Stimulated activated CD8-positive, alpha-beta memory T cell treated with anti-CD3 and anti-CD28 coated beads, Interleukin-12 subunit alpha, Interleukin-12 subunit beta, amount 100 ng/mL, for 4 hours (primary cell): ENCODE results near the gene AHNAK2.

ENCODE experiments used
- DNase-seq: peaks from one replicate; pipeline ENCODE4 v3.0.0-alpha.2; 2020; ENCODE audit warnings: low read depth

AHNAK2 gene

DNA sequence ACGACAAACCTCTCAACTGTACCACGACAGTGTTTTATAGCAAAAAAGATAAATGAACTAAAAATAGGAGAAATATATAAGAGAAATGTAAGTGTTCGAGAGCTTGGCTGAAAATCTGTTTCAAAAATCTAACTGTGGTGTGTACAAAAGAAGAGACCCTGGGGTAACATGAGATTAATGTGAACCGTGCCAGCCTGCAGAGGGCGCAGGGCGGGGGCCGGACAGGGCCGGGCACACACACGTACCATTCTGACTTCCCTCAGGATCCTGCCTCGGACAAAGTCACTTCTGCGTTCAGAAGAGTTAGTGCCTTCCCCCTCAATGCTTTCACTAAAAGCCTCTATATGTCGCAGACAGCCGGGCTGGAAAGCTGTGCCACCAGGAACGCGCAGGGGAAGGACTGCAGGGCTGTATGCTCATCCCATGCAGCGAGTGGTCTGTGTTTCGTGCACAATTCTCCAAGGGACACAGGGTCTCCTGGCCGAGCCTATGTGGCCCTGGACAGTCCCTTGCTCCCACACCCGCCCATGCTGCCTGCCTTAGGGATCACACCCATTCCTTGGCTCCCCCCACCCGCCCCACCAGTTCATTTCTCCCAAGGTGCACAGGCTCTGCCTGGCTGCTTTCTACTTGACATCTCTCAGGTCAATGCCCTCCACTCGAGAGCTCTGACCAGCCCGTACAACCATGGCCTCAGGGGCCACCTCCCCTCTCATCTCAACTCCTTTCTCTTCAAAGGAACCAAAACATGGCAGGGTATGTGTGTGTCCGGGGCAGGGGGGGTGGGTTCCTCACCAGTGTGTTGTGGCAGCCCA is 34.2 kb upstream of the AHNAK2 start:
- no peak for DNase-seq

DNA sequence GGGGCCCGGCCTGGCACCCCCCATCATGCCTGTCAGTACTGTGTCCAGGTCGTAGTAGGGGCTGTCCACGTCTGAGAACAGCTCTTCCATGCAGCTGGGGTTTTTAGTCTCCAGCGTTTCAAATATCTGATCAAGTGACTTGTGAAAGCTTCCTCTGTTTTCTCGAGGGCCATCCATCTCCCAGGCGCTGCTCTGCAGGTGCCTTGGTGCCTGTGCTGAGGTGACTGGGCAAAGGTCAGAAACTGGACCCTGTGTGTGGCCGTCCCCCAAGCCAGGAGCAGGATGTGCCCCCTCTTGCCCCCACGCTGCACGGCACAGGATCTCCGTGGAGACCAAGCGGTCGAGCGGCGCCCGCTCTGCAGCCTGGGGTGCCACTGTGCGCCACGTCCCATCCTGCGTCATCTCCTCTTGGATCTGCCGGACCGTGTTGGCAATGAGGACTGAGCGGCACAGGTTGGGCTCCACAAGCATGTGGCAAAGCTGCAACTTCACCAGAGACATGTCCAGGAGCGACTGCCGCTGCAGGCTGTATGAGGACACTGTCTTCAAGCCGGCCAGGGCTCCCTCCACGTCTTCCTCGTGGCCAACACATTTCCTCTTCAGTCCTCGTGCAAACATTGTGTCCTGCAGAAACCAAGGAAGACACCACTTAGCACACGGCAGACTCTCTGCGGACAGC is 33.3 kb upstream of the AHNAK2 start:
- no peak for DNase-seq

DNA sequence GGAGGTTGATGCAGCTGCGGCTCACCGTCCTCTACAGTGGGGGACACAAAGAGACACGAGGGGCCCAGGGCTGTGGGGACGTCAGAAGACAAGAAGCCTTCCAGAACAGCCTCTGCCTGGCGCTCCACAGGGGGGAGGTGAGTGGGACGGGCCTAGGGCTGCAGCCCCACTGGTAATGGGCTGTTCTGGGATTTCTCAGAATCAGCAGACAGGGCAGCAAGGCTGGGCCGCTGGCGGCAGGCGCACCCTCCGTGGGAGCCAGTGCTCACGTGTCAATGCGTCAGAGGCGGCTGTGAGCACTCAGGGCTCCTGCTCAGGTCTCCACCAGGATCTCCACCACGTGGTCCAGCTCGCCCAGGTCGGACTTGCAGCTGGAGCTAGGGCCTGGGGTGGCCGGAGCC is 32.7 kb upstream of the AHNAK2 start:
- no peak for DNase-seq

DNA sequence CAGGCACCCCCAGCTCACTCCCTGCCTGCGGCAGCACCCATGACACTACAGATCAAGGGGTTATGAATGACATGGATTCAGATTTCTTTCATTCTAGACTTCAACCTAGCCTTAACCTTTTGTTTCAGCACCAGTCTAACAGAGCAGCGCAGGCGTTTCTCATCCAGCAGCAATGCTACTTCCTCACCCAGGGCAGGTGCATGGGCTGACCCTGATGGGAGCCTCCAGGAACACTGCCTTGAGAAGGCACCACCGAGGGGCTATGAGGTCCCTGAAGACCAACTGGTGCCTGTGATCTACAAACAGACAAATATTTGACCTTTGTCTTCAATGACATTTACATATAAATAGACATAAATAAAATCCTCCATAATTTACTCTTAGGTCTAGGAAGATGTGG is 31.9 kb upstream of the AHNAK2 start:
- no peak for DNase-seq

DNA sequence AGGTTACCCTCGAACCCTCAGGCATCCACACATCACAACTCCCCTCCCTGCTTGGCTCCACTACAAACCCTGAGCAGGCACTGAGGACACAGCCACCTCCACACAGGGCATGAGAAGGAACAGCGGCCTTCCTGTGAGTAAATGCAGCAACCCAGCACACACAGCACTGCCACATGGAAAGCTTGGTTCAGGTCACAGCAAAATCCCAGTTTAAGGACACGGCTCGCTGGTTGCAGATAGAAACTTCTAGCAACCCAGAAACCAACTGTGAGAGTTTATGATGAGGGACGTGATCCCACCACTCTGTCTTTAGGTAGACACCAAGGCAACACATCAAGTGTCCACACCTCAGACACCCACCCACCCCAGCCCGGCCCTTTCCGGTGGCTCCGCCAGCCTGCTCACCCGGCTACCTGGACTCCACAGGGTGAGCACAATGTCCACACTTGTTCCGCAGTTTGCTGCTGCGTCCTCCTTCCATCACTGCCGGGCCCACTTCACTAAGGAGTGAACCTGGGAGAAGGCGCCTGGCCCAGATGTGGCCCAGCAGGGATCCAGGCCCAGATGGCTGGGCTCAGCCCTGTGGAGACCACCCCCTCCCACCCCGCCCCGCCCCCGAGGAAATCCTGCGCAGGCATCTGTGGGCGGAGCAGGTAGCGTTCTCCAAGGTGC is 29.6 kb upstream of the AHNAK2 start:
- no peak for DNase-seq

DNA sequence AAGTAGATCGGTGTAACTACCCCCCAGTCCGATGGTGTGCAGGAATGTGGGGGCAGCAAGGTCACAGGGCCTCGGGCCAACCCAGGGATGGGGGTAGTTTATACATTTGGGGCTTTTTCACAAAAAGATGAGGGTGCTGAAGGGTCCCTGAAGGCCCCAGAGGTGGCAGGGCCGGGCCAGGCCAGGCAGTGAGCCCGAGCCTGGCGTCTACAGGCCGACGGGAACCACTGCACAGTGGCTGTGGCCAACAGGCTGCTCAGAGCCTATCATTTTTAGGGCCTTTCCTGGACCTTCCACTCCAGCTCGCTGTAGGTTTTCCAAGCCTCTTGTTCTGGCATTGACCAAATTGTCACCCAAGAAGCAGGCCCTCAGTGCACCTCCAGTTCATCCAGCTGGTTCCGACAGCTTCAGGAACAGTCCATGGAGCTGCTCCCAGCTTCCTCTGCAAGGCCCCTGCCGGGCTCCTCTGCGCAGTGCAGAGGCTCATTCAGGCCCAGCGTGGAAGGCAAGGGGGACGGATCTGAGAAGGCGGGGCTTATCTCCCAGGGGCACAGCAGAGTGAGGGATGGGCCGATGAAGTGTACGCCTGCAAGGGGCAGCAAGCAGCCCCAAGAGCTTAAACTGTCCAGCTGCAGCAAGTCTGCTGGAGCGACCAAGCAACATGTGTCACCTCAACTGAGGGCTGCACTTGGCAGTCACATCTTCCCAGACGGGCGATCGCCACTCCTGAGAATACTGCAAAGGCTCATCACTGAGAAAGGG is 28.8 kb upstream of the AHNAK2 start:
- no peak for DNase-seq

DNA sequence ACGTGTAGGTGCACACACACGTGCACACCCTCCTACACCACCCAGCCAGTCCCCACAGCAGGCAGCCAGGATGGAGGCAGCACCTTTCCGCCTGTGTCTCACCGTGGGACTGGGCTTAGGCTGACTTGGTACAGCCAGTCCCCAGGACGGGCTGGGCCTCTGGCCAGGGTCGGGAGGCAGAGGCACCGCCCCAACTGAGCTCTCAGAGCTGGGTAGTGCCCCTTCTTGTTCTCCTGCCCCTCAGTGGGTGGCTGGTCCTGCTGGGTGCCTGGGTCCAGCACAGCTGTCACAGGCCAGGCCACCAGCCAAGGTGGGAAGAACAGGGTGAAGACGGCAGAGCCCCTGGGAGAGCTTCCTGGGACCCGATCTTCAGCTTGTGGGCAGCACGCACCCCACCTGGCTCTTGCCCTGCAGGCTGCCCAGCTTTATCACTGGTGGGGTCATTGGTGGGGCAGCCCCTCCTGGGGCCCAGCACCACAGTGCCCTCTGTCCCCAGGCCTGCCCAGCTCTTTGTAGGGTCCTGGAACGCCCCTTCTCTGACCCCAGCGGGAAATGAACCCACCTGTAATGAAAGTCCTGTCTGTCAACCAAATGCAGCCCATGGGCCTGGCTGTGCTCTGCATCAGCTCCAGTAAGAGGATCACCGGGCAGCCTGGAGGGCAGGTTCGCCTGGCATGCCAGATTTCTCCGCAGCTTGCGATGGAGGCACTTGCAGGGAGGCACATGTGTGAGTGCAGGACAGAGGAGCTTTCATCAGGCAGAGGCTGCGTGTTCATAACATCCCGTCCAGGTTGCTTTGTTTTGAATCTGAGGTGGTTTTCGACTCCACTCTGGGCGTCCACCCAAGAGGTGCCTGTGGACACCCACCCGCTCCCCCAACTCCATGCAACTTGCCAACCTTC is 28.0 kb upstream of the AHNAK2 start:
- no peak for DNase-seq

DNA sequence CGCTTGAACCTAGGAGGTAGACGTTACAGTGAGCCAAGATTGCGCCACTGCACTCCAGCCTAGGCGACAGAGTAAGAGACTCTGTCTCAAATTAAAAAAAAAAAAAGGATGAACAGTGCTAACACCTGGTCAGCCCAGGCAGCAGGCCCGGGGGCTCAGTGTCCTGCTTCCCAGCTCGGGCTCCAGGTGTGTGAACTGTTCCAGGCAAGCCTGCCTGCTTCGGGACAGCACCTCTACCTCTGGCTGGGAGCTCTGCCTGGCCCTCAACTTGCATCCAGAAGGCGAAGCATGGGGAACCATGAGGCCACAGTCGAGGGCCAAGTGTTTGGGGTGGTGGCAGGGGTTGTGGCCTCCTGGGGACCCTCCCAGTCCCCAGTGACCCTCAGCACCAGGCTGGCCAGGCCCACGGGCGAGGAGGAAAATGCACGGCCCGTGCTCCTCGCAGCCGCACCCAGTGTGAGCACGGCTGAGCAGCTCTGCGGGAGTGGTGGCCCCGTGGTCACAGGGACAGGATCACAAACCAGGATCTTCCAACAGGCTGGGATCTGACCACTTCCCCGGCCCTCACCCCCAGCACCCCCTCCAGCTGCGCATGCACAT is 27.3 kb upstream of the AHNAK2 start:
- no peak for DNase-seq

DNA sequence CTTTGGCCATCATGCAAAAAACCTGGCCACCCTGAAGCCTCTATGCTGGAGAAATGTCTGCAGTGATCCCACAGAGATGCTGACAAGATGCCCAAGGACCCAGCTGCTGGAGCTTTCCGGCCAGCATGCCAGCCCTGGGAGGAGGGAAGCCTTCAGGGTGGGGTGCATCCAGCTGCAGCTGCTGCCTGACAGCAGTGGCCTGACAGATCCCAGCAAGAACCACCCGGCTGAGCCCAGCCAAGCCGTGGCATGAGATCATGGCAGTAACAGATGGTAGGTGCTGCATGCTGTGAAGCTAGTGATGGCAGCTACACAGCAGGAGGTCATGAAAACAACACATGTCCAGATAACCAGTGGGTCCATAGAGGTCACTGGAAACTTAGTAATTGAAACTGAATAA is 21.2 kb upstream of the AHNAK2 start:
- DNase-seq, result no peak

DNA sequence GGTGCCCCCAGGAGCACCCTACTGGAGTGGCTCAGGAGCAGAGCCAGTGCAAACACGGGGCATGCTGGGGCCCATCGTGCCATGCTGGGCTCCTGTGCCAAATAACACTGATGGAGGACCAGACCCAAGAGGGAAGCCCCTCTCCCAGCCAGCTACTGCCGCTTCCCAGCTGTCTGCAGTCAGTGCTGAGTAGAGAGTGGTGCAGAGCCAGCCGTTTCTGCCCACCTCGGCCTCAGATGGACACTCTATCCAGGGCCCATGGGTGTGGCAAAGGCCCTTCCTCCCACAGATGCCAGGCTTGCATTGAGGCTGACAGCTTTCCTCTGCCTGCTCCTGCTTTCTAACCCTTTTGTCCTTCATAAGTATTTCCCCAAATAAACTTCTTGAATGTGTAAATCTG is 20.6 kb upstream of the AHNAK2 start:
- DNase-seq, result no peak

DNA sequence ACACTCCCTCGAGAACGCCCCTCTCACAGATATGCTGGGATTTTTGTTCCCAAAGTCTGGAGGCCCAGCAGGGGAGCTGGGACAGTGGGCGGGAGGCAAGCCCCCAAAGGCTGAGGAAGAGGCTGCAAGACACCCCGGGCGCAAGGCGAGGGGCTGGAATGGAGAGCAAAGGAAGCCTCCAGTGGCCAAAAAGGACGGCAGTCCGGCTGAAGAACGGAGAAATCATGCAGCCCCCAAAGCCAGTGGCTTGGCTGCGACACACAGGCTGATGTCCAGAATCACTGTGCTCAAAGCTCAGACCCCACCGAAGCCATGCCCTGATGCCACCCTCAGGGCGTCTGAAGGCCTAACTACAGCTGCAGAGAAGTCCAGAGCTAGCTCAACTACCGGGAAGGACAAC is 18.3 kb upstream of the AHNAK2 start:
- DNase-seq, result no peak

DNA sequence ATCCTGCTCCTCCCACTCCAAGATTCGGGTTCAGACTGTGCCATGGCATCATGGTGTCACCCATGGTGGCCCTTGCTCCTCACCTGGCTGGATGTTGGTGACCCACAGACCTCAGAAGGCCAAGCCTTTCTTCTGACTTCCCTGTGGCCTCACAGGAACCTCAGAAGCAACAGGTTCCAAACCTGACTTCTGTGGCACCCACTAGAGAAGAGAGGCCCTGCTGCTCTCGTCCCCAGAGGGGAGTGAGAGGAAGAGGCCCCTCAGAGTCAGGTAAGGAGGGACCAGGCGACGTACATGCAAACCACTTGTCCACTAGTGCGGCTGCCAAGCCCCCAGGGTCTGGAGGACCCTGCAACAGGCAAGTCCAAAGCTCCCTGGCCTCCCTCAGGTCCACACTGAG is 17.9 kb upstream of the AHNAK2 start:
- no peak for DNase-seq

DNA sequence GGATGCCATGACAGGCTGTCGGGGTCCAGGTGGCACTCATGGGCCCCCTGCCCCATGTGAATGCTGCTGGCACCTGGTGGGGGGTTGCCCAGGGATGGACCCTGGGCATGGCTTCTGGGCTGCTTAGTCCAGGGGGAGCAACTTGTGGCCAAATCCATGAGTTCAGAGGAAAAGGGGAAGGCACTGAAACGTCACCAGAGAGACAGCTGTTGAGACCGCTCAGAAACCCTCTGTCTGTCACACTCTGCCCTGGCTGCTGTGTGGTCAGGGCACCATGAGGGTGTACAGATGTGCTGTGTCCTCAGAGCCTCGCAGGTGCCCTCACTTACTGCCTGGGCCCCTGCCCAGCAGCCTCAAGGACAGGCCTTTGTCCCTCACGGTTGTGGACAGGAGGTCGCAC is 16.8 kb upstream of the AHNAK2 start:
- DNase-seq, result no peak

DNA sequence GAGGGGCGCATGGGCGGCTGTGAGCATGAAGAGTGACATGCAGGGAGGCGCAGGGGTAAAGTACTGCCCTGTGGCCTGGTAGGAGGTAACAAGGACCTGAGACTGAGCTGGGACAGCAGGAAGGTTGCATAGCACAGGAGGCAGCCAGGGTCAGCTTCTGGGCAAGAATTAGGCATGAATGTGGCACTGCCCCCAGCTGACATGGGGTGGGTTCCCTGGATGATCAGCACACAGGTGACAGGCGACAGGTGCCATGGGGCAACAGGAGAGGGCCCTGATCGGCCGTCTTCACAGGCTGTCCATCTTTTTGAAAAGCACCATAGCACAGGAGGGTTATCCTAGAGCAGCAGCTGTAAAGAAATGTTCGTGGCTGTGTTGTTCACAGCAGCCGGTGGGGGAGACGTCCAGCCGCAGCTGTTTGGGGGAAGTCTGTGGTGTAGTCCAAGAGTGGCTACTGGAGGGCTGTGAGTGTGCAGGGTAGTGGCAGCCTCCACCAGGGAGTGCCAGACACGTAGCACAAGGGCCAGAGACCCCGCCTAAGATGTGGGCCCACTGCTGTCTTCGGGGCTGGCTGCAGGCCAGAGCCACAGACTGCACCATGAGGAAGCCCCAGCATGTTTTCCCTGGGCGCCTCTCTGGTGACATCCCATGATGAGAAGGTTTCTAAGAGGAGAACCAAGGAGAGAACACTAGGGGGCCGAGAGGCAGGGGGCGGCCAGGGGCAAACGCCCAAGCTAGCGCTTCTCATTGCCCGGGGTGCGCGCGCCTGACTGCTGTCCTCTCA is 15.8 kb upstream of the AHNAK2 start:
- no peak for DNase-seq

DNA sequence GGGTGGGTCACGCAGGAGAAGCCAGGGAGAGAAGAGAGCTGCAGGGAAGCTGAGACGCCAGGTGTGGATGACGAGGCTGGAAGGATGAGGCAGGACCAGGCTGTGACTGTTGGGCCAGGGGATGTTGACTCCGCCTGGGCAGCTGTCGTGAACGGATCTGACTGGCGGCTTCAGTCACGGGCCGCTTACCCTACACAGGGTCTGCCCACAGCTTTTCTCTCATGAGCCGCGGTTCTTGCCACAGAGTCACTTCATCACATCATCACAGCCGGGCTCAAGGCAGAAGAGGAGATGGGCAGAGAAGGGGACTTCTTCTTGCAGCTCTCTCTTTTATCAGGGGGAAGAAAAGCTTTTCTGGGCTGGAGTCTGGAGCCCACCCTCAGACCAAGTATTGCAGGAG is 15.1 kb upstream of the AHNAK2 start:
- DNase-seq, result no peak

DNA sequence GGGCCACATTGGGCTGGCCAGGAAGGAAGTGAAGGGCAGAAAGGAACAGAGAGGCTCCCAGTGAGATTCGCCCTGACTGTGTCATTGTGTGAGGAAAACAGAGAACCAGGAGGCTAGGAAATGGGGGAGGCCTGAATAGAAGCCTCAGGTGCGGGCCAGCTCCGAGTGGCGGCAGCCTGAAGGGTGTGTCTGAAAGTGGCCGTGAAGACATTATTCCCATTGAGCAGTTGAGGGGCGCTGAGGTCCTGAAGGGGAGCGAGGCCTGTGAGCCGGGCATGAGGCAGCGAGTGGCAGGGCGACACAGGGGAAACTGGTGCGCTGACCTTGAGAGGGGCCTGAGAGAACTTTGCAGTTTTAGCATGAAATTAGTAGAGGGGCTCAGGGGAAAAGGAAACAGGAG is 14.3 kb upstream of the AHNAK2 start:
- DNase-seq, result no peak

DNA sequence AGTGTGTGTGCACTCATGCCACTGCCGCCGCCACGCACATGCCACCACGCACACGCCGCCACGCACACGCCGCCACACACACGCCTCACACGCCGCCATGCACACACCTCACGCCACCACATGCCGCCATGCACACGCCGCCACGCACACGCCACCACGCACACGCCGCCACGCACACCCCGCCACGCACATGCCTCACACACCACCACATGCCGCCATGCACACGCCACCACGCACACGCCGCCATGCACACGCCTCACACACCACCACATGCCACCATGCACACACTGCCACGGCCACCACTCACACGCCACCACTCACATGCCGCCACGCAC is 13.7 kb upstream of the AHNAK2 start:
- DNase-seq, result no peak

DNA sequence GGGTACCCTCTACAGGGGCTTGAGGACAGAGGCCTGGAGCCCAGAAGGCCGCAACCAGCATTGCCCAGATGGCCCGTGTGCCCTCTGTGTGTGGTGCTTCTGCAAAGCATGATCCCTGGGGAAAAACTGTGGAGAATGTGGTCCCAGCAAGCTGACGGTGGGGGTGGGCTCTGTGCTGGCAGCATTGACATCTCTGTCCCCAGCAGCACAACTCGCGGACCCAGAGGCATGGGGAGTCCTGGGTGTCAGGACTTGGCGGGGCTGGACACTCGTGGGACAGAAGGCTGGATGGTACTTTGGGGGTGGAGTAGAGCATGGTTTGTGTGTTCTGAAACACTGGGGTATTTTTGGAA is 11.8 kb upstream of the AHNAK2 start:
- no peak for DNase-seq

DNA sequence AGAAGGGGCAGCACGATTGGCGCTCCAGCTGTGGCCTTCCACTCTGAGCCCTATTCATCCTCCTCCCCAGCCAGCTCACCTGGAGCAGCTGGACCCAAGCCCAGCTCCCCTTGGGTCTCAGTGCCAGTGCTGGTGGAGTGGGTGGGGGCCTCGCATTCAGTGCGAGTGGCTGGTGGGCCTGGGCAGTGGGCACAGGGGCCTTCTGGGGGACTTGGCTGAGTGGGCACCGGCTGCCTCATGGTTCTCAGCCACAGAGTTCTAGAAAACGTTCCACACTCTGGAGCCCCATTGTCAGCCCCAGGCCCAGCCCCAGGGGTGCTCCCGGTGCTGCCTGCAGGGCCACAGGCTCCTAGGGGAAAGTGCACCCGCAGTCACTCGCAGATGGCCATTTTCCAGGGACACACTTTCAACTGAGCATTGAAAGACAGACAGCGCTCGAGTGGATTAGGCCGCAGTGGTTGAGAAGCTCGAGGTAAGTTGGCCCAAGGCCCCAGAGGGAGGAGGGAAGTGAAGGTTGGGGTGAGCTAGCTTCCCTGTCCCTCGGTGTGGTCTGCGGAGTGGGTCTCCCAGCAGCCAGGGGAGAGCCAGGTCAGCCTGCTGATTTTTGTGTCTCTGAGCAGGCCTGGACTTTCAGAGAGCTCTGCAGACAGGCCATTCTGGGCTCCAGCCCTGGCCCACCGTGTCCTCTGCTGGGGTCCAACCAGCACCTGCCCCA is 11.2 kb upstream of the AHNAK2 start:
- no peak for DNase-seq
